Measurements from ENCODE around the gene SPIN2B.
"Not testable (repeated sequence)": the region's sequence is repeated elsewhere in the genome, so short reads cannot be mapped to it uniquely, and the experiment has no call there.

GRCh38 chrX:57137073-57137472, 15.7 kb upstream of the SPIN2B start, which contains the start of gene SPIN2A:
- TF ChIP-seq, protein P1, sequence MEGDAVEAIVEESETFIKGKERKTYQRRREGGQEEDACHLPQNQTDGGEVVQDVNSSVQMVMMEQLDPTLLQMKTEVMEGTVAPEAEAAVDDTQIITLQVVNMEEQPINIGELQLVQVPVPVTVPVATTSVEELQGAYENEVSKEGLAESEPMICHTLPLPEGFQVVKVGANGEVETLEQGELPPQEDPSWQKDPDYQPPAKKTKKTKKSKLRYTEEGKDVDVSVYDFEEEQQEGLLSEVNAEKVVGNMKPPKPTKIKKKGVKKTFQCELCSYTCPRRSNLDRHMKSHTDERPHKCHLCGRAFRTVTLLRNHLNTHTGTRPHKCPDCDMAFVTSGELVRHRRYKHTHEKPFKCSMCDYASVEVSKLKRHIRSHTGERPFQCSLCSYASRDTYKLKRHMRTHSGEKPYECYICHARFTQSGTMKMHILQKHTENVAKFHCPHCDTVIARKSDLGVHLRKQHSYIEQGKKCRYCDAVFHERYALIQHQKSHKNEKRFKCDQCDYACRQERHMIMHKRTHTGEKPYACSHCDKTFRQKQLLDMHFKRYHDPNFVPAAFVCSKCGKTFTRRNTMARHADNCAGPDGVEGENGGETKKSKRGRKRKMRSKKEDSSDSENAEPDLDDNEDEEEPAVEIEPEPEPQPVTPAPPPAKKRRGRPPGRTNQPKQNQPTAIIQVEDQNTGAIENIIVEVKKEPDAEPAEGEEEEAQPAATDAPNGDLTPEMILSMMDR (IDR thresholded peaks at IDR 0.05), result not testable (repeated sequence)
- not testable (repeated sequence) for TF ChIP-seq POLR2A (IDR thresholded peaks at IDR 0.05)

All from esophagus squamous epithelium (tissue), 4 donors.